NCI-H2227 (cell line): Measurements from ENCODE around the gene UBE2QL1.
A peak's percentile ranks its signal among the peaks of the same experiment; 100 is the strongest.

ENCODE experiments used
- DNase-seq: peaks from one replicate; lab custom pipeline; 2025; ENCODE audit not compliant: unreplicated experiment; lab: John Stamatoyannopoulos, UW

Gene UBE2QL1

GRCh38 chr5:6427694-6428093 lies 21.0 kb upstream of the UBE2QL1 start:
- no peak for DNase-seq

- no peak for DNase-seq
Measured at GRCh38 chr5:6430418-6431028, 18.1 kb upstream of the UBE2QL1 start.

- no peak for DNase-seq
Measured at GRCh38 chr5:6431214-6432195, 17.2 kb upstream of the UBE2QL1 start.

GRCh38 chr5:6432206-6432605 lies 16.5 kb upstream of the UBE2QL1 start:
- peak; percentile 21 for DNase-seq

GRCh38 chr5:6434731-6435130 lies 13.9 kb upstream of the UBE2QL1 start:
- DNase-seq, result no peak

GRCh38 chr5:6435356-6435755 lies 13.3 kb upstream of the UBE2QL1 start:
- DNase-seq, result no peak

- peak; percentile 42 for DNase-seq
Measured at GRCh38 chr5:6436715-6437331, 11.8 kb upstream of the UBE2QL1 start.

- DNase-seq, result no peak
Measured at GRCh38 chr5:6439588-6440550, 8.8 kb upstream of the UBE2QL1 start.

GRCh38 chr5:6442333-6442732 lies 6.3 kb upstream of the UBE2QL1 start:
- no peak for DNase-seq

- no peak for DNase-seq
Measured at GRCh38 chr5:6443326-6443725, 5.3 kb upstream of the UBE2QL1 start.

GRCh38 chr5:6446042-6446441 lies 2.6 kb upstream of the UBE2QL1 start:
- DNase-seq, result no peak

GRCh38 chr5:6446626-6447309 lies 1.9 kb upstream of the UBE2QL1 start:
- no peak for DNase-seq

- no peak for DNase-seq
Measured at GRCh38 chr5:6447384-6448140, 1.1 kb upstream of the UBE2QL1 start.

GRCh38 chr5:6448141-6448491 lies 543 bp upstream of the UBE2QL1 start:
- no peak for DNase-seq

GRCh38 chr5:6449465-6450158 lies 953 bp downstream of the UBE2QL1 start:
- no peak for DNase-seq

GRCh38 chr5:6450319-6450833 lies 1.7 kb downstream of the UBE2QL1 start:
- DNase-seq, result peak; percentile 62

- DNase-seq, result no peak
Measured at GRCh38 chr5:6452622-6453504, 4.2 kb downstream of the UBE2QL1 start.
